Bone marrow (tissue), 2 donors: ENCODE measurements around the gene AADACL4.
"Not testable (repeated sequence)": the region's sequence is repeated elsewhere in the genome, so short reads cannot be mapped to it uniquely, and the experiment has no call there.

Experiments used
- DNase-seq, 2 donors: peaks; one replicate each; lab custom pipeline; 2025; lab: John Stamatoyannopoulos, UW

Gene AADACL4

DNA sequence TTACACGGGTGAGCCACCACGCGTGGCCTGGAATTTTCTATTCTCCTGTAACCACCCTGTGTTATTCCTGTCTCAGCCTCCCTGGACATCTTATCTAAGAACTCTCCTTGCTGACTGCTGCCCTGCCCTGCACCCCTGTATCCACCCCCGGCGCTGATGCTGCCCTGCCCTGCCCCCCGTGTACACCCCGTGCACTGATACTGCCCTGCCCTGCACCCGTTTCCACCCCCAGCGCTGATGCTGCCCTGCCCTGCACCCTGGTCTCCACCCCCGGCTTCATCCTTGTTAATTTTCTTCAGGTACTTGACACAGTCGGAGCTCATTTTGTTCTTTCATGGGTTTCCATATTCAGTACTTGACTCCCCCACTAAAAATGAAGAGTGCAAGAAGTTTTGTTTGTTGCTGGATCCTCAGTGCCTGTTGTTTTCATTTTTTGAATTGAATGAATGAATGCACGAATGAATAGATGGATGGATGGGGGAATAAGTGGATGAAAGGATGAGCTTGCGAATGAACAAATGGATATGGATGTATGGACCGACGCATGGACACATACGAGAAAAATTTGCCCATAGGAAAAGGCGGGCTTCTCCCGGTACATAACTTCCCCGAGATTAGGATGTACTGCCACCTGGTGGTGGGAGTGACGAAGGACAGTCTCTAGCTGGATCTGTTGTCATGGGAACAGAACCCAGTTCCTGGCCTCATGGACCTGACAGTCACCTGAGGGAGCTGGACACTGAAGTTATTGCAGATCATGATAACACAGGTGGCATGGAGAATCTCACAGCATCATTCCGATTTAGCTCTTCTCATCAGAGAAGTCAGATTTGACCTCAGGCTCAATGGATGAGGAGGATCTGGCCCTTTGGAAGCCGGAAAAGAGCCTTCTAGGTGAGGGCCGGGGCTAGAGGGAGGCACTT lies 14.9 kb downstream of the AADACL4 start:
- peak; percentile 30 to 37 for DNase-seq

DNA sequence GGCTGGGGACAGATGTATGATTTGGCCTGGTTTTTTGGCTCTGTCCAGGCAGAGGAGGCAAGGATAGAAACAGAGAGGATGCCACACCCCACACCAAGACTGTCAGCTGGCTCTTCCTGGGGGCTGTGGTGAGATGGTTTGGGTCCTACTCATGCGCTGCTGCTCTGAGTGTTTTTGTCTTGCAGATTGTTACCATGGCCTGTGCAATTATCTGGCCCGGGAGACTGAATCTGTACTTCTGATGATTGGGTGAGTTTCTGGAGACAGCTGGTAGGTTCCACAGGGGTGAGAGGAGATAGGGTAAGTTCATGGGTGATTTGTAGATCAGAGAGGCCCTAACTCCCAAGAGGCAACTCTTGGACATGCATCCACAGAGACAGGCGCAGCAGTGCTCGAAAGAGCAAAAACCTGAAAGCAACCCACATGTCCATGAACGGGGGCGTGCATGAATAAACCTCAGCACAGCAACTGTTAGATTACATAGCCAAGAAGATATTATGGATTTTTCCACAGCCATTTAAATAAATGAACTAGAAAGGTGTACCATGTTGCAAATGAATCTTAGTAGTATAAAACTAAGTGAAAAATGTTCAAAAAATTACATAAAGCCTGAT lies 17.8 kb downstream of the AADACL4 start:
- no peak for DNase-seq

DNA sequence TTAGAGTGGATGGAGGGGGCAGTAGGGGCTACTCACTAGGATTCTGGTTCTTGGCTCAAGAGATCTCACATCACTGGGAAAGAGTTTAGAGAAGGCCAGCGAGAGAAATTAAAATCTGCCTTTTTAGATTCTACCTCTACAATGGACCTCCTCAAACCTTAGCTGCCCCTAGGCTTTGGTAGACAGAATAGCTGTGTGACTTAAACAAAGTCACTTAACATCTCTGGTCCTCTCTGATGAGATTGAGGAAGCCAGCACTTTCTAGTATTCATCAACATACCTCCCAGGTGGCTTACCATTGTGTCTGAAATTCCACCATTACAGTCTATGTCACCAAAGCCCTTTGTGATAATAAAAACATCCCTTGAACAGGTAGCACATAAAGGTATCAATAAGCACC lies 18.7 kb downstream of the AADACL4 start:
- DNase-seq: no peak

DNA sequence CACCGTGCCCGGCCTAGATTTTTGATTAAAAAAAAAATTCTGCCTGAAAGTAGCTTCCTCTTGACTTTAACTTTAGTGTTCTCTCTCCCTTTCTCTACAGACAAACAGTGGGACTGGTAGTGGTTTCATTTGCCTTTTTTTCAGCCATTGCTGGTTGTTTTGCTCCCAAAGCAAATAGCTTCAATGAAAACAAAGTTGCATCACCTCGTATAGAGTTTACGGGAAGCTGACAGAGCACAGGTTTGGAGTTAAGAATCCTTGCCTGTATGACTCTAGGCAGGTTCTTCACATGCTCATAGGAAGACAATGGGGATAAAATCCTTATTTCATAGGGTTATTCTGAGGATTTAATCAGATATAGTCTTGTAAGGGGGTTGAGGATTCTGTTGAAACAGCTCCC lies 21.6 kb downstream of the AADACL4 start:
- DNase-seq: no peak

DNA sequence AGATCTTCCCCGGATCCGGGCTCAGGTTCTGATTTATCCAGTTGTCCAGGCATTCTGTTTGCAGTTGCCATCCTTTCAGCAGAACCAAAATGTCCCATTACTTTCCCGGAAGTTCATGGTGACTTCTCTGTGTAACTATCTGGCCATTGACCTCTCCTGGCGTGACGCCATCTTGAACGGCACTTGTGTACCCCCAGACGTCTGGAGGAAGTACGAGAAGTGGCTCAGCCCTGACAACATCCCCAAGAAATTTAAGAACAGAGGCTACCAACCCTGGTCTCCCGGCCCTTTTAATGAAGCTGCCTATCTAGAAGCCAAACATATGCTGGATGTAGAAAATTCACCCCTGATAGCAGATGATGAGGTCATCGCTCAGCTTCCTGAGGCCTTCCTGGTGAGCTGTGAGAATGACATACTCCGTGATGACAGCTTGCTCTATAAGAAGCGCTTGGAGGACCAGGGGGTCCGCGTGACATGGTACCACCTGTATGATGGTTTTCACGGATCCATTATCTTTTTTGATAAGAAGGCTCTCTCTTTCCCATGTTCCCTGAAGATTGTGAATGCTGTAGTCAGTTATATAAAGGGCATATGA lies 22.4 kb downstream of the AADACL4 start:
- no peak for DNase-seq

DNA sequence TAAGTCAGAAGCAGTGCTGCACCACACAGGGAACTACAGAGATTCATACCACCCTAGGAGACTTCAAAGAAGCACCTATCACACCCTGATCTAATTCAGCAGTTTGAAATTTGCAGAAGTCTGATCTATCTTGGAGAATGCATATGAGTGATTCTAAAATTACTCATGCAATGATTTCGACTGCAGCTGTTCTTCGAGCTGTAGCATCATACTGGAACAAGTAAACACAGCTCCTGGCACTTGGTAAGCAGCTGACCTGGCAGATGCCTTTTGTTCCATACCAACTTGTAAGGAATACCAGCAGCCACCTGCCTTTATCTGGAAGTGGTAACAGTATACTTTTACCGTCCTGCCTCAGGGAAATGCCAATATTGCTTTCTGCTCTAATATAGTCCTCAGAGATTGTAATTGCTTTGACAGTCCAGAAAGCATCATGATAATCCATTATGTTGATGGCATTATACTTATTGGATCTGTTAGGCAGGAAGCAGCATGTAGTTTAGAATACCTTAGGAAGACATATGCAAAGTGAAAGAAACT lies 25.7 kb downstream of the AADACL4 start:
- no peak for DNase-seq

DNA sequence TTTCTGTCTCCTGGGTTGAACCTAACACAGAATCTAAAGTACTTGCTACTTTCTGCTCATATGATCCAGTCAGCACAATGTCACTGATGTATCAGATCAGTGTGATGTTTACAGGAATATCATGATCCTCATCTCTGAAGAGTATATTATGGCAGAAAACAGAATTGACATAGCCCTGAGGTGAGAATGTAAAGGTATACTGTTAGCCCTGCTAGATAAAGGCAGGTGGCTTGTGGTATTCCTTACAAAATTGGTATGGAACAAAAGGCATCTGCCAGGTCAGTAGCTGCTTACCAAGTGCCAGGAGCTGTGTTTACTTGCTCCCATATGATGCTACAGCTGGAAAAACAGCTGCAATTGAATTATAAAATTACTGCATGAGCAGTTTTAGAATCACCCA lies 30.5 kb downstream of the AADACL4 start:
- DNase-seq: no peak

DNA sequence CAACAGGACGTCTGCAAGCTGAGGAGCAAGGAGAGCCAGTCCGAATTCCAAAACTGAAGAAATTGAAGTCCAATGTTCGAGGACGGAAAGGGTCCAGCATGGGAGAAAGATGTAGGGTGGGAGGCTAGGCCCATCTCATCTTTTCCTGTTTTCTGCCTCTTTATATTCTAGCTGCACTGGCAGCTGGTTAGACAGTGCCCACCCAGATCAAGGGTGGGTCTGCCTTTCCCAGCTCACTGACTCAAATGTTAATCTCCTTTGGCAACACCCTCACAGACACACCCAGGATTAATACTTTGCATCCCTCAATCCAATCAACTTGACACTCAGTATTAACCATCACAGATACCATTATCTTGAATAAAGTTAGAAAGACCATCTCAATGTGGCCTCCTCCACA lies 32.2 kb downstream of the AADACL4 start:
- DNase-seq: not testable (repeated sequence)

DNA sequence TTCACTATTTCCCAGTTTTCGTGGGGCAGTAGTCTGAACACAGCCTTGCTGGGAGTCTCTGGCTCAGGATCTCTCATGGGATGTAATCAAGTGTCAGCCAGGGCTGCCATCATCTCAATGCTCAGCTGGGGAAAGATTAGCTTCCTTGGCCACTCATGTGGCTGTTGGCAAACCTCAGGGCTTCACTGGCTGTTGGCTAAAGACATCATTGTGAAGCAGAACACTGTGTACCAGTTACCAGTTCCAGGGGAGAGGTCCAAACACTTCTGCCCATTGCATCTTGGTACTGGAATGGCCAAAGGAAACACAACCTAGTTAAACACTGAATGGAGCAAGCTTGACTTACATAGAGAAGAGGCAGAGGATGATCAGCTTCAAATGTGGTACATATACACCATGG lies 33.7 kb downstream of the AADACL4 start:
- DNase-seq: no peak

DNA sequence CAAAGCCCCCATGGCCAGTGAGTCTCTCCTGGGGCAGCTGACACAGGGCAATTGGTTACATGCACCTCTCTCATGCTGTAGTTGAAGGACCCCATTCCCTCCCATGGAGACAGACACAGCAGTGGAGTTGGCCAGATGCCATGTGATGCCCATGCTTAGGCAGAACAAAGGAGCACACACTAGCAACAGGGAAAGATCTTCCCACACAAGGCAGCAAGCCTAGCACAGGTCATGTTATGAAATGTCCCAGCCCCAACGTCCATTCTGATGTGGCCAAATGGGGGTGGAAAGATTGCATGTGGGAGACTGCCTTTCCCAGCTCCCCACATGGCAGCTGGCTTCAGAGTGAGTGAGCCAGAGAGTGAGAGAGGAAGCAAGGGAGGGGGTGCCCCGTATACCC lies 34.5 kb downstream of the AADACL4 start:
- DNase-seq: no peak

DNA sequence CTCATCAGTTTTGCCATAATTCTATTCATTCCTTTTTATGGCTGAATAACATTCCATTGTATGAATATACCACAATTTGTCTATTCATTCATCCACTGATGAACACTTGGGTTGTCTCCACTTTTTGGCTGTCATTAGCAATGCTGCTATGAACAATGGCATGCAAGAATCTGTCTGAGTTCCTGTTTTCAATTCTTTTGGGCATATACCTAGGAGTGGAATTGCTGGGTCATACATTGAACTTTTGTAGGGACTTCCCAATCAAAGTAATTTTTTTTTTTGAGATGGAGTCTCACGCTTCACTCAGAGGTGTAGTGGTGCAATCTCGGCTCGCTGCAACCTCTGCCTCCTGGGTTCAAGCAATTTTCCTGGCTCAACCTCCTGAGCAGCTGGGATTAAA lies 34.9 kb downstream of the AADACL4 start:
- no peak for DNase-seq

DNA sequence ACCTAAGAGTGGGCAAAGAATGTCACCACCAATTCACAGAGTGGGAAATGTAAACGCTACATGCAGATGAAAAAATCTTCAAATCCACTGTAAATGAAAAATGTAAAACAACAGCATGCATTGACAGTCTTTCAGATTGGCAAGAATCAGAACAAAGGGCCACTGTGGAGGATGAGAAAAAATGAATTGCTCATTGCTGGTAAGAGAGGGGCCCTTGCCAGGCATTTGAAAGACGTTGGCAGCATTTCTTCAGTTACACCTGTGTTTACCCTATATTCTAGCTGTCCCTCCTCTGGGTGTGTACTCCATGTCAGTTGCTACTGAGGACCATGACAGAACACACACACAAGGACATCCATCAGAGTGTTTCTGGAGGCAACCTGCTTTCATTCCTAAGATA lies 46.3 kb downstream of the AADACL4 start:
- no peak for DNase-seq

DNA sequence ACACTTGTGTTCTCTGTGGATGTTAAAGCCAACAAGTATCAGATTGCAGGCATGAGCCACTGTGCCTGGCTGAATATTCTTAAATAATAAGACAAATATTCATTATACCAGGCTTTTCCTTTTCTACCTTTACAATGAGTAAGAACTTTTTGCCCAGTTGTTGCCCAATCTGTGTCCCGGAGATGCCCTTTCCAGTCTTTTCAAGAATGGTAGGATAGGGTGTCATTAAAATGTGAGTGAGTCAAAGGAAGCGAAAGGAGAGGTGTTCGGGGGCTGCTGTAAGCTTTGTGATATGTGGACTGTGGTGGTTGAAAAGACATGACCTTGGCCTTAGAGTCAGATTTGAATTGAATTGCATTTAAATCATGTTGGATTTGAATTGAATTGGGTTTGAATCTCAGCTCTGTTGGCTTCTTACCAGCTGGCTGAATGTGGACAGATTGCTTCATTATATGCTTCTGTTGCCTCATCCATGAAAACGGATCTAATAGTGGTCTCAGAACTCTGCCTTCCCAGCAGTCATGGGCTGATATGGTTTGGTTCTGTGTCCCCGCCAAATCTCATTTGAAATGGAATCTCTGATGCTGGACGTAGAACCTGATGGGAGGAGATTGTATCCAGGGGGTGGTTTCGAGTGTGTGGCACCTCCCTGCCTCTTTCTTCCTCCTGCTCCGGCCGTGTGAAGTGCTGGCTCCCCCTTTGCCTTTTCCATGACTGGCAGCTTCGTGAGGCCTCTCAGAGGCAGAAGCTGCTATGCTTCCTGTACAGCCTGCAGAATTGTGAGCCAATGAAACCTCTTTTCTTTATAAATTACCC lies 49.3 kb downstream of the AADACL4 start:
- no peak for DNase-seq

DNA sequence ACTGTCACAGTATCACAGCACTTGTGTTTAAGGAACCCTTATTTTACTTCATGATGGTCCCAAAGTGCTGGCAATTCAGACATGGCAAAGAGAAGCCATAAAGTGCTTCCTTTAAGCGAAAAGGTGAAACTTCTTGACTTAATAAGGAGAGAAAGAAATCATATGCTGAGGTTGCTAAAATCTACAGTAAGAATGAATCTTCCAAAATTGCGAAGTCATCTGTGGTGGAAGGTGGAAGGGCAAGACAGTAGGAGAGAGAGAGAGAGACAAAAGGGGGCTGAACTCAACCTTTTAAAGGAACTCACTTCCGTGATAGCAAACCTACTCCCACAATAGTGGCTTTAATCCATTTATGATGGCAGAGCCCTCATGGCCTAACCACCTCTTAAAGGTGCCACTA lies 52.8 kb downstream of the AADACL4 start:
- DNase-seq: no peak

DNA sequence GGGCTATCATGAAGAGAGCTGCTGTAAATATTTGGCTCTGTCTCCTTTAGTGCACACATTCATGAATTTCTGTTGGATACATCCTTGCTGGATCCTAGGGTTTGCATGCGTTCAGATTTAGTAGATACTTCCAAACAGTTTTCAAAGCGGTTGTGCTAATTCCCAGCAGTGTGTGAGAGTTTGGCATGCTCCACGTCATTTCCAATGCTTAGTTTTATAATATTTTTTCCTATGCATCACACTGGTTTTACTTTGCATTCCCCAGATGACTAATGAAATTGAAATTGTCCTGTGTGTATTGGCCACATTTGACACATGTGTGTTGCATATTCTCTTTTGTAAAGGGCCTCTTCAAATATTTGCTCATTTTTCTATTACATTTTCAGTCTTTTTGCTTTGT lies 53.5 kb downstream of the AADACL4 start:
- DNase-seq: no peak

DNA sequence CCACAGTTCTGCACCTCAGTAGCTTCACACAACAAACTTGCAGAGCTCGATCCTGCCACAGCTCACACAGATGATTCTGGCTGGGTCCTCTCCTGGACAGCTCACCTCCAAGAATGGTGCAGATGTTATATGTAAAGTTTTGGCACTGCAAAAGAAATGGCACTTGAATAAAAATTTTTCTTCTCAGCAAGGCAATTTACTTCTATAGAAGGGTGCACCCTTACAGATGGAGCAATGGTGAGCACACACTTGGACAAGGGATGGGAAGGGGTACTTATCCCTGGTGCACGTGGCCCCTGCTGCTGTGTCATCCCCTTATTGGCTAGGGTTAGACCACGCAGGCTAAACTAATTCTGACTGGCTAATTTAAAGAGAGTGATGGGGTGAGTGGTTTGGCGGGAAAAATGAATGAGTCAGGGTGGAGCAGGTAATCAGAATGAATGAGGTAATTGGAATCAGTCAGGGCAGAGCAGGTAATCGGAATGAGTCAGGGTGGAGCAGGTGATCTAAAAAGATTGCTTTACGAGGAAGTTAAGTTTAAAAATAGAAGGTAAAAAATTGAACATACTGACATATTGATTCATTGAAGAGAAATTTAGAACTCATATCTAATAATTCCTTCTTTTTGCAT lies 60.1 kb downstream of the AADACL4 start:
- DNase-seq: no peak

DNA sequence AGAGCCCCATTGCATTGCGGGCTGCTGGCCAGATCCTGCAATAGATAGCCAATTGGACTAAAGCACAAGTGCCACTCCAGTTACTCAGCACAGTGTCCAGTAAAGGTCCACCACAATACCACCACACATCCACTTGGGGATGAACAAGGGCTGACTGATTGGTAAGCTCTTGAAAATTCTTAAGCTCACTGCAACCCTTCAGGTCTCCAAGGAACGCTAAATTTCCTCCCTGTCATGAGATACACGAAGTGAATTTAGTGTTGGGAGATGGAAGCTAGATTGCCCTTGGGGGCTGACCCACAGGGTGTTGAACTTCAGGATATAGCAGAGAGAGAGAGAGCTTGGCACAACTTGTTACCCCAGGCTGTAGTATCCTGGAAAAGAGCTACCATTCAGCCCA lies 62.2 kb downstream of the AADACL4 start:
- DNase-seq: no peak

DNA sequence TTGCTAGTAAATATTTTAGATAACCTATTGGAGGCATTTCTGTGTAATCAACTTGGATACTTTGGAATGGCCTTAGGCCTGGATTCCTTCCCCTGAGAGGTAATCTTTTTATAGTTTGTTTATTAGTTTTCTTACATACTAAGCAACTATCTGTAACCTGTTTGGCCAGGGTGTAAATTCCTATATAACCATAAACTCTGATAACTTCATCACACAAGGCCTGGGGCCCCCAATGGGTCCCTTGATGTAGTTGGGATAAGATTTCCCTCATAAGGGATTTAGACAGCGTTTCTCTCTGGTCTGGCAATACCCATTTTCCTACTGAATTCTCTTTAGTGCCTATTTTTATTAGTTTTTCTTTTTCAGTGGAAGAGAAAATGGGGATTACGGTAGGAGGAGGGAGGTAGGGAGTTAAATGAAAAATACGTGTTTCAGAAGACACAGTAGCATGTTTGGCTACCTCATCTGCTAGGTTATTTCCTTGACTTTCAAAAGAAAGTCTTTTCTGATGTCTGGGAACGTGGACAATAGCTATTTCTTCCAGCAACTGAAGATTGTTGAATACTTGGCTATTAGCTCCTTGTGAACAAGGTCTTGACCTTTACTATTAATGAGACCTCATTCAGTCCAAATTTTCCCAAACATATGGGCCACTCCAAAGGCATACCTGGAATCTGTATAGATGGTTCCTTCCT lies 64.7 kb downstream of the AADACL4 start:
- no peak for DNase-seq

DNA sequence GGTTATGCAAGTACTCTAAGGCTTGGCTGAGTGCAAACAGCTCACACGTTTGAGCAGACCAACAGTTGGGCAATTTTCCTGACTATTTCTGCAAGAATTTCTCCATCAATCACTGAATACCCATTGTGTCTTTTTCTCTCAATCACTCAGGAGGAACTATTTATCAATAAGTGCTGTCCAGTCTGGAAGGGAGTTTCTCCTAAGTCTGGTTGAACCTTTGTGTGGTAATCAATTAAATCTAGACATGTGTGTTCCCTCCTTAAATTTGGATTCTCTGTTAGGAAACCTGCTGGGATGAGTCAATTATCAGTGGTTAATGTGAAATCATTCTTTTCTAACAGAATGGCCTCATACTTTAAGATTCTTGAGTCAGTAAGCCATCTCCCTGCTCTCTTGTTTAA lies 65.2 kb downstream of the AADACL4 start:
- DNase-seq: no peak

DNA sequence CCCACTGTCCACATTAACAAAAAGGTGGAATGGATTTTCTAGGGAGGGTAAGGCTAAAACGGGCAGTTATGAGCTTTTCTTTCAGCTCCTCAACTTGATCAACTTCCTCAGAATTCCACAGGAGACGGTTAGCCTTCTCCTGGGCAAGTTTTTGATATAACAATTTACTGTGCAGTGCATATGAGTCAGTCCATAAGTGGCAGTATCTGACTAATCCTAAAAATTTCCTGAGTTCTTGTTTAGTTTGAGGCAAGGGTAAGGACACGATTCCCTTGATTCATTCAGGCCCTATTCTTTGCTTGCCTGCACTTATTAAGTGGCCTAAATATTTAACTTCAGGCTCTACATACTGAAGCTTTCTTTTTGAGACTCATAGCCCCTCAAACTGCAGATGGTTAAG lies 65.8 kb downstream of the AADACL4 start:
- DNase-seq: no peak

DNA sequence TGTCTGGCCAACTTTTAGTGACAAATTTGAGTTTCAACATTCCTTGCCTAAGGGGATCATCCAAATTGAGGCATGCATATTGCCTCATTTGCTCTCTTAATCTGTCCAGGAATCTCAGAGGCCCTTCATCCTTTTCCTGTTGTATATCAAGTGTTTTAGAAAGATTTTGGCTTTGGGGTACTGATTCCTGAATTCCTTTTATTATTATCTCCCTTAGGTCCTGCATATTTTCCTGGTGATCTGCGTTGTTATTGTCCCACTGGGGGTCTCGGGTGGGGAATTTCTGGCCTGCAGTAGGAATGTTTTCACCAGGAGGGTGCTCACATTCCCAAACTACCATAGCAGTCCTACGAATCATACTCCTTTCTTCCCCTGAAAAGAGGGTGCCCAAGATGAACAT lies 67.7 kb downstream of the AADACL4 start:
- no peak for DNase-seq
